Gastrocnemius medialis (tissue), 4 donors: ENCODE data around the gene RNF113B.

Experiments
- CTCF ChIP-seq, 5 experiments: fragments of 450-650 bp in 3 of 5; fragments of 200-600 bp in 2 of 5; sonication (generic) in 2 of 5; IDR thresholded peaks in 4 of 5; conservative IDR thresholded peaks in 1 of 5; 1 replicate in 4 of 5; 2 replicates in 1 of 5; pipeline ENCODE4 v1.5.1; 2016 to 2019; ENCODE audit warnings: antibody characterized with exemption in 5 of 5, mild to moderate bottlenecking in 3 of 5, moderate library complexity in 3 of 5
- POLR2A ChIP-seq, 2 donors: fragments of 450-650 bp; IDR thresholded peaks; one replicate each; pipeline ENCODE4 v1.6.1; 2017; ENCODE audit warnings: antibody characterized with exemption in 2 of 2, mild to moderate bottlenecking in 2 of 2, moderate library complexity in 2 of 2

- TF ChIP-seq POLR2A (IDR thresholded peaks at IDR 0.05) (no peak), CTCF (IDR thresholded peaks at IDR 0.05 in 4 of 5, conservative IDR thresholded peaks at IDR 0.05 in 1 of 5) (no peak)
These were observed 29.9 kb upstream of the RNF113B start for GRCh38 chr13:98206946-98207345.
